Bronchial epithelial cell (primary cell): Measurements from ENCODE around the gene MORN2. TPM values are rescaled to one million over a fixed set of nuclear protein-coding genes. Genes with fewer than 3 reads are reported as not detected.

ENCODE experiments used
- DNase-seq: peaks from one replicate; pipeline ENCODE4 v3.0.0-alpha.2; 2010; ENCODE audit warnings: low read depth
- FAIRE-seq: peaks from 2 replicates; lab custom pipeline; 2011; peaks lifted over from hg19 to GRCh38; lab: Jason Lieb, UNC
- H3K27me3 ChIP-seq: 2 replicates; pipeline ENCODE4 v1.5.1; 2011; ENCODE audit warnings: low read length; ENCODE audit not compliant: control insufficient read depth, insufficient read depth
- H3K36me3 ChIP-seq: 2 replicates; pipeline ENCODE4 v1.5.1; 2011; ENCODE audit warnings: low read length; ENCODE audit not compliant: control insufficient read depth, insufficient read depth
- H3K4me3 ChIP-seq: 2 replicates; pipeline ENCODE4 v1.5.1; 2011; ENCODE audit warnings: mild to moderate bottlenecking, low read depth, low read length, control low read depth
- total RNA-seq: library from RNA; depleted of rRNA; stranded (reverse); fragments of >200 nt; gene quantifications from 2 replicates; pipeline ENCODE4 v1.2.1, GENCODE V29; 2014
- TF ChIP-seq, protein P1 (sequence below): IDR thresholded peaks from 2 replicates; pipeline ENCODE4 v1.5.1; 2011; ENCODE audit warnings: mild to moderate bottlenecking, moderate library complexity, low read length, control low read depth, inconsistent platforms; ENCODE audit not compliant: insufficient read depth, severe bottlenecking

Gene MORN2
- total RNA-seq, 1 donor from 2014 or later: 3.9 TPM

DNA sequence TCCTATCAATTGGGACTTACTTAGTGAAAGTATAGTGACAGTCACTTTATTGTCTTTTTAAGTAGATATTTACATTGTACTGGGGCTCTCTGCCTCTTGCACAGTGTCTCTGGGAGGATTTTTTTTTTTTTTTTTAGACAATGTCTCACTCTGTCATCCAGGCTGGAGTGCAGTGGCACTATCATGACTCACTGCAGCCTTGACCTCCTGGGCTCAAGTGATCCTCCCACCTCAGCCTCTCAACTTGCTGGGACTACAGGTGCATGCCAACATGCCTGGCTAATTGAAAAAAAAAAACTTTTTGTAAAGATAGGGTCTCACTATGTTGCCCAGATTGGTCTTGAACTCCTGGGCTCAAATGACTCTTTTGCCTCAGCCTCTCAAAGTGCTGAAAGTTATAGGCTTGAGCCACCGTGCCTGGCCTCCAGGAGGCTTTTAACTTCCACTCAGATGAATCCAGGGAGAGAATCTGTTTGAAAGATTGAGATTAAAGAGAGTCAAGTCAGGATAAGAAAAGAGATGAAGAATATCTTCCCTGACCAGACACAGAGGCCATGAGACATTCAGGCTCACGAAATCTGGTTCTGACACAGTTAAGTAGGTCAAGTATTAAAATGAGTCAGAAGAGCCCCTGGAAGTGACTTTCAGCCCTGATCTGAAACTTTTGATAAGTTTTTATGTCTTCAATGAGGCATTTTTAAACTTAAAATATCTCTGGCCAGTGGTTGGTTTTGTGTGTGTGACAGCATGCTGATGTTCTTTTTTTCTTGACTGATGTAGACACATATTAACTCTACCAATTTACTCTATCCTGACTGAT lies 32.2 kb downstream of the MORN2 start:
- no peaks in the 10 kb centered on the region for H3K27me3 ChIP-seq
- TF ChIP-seq, protein P1, sequence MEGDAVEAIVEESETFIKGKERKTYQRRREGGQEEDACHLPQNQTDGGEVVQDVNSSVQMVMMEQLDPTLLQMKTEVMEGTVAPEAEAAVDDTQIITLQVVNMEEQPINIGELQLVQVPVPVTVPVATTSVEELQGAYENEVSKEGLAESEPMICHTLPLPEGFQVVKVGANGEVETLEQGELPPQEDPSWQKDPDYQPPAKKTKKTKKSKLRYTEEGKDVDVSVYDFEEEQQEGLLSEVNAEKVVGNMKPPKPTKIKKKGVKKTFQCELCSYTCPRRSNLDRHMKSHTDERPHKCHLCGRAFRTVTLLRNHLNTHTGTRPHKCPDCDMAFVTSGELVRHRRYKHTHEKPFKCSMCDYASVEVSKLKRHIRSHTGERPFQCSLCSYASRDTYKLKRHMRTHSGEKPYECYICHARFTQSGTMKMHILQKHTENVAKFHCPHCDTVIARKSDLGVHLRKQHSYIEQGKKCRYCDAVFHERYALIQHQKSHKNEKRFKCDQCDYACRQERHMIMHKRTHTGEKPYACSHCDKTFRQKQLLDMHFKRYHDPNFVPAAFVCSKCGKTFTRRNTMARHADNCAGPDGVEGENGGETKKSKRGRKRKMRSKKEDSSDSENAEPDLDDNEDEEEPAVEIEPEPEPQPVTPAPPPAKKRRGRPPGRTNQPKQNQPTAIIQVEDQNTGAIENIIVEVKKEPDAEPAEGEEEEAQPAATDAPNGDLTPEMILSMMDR: no peak
- no peak overlapping the region for H3K4me3 ChIP-seq
- DNase-seq (peak; percentile 23), FAIRE-seq (no peak)
- no peaks in the 10 kb centered on the region for H3K36me3 ChIP-seq

DNA sequence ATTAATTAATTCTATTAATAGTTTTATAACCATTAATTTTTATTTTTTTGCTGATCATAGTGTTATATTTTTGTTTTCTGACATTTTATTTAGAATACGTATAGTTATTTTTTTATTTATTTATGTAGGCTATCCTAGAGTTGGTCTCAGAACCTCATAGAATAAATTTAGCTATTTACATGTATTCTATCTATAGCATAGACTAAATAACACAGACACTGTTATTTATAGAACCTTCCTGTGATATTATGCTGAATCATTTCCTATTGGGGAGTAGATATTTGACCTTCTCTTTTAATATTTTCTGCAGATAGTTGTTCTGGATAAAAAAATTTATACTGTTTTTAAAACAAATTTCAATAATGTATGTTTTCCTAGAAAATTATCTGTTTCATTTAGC lies 34.1 kb downstream of the MORN2 start:
- peak; percentile 23 for DNase-seq
- Histone ChIP-seq H3K36me3 (no peaks in the 10 kb centered on the region), H3K4me3 (no peak overlapping the region), H3K27me3 (no peaks in the 10 kb centered on the region)
- FAIRE-seq: no peak
- TF ChIP-seq, protein P1: no peak

DNA sequence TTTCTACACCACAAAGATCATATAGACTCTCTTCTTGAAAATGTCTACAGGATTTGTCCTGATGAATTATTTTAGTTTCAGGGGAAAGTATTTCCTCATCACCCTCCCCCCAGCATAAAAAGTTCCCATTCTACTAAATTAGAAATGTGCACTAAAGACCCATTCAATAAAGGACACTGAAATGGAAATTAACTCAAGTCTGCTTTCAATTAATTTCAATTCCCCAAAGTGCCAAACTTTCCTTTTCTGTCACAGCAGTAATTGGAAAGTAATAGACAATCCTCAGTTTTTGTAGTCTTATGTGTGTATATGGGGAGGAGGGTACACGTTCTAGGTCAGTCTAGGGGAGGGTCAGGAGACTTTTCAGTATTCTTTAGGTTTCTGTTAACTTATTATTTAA lies 35.4 kb downstream of the MORN2 start:
- no peaks in the 10 kb centered on the region for H3K36me3 ChIP-seq

DNA sequence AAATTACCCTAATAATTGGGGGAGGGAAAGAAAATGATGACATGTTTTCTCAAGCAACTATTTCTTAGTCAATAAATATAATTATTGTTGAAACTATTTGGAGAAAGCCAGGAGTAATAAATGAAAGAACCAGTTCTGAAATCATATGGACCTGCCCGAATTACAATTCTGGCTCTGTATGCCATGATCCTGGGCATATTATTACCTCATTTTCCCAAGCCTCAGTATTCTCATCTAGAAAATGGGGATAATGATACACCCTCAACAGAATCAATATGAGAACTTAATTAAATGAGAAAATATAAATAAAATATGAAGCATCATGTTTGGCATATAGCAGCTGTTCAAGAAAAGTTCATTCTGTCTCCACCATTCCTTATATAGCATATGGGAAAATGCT lies 36.8 kb downstream of the MORN2 start:
- DNase-seq (no peak), FAIRE-seq (no peak)
- TF ChIP-seq, protein P1: no peak
- Histone ChIP-seq H3K36me3 (no peaks in the 10 kb centered on the region), H3K4me3 (no peak overlapping the region), H3K27me3 (no peaks in the 10 kb centered on the region)

More for the DNA sequence above, 35.4 kb downstream of the MORN2 start:
- TF ChIP-seq, protein P1: no peak
- FAIRE-seq: no peak
- no peak for DNase-seq
- H3K4me3 ChIP-seq: no peak overlapping the region
- H3K27me3 ChIP-seq: no peaks in the 10 kb centered on the region

DNA sequence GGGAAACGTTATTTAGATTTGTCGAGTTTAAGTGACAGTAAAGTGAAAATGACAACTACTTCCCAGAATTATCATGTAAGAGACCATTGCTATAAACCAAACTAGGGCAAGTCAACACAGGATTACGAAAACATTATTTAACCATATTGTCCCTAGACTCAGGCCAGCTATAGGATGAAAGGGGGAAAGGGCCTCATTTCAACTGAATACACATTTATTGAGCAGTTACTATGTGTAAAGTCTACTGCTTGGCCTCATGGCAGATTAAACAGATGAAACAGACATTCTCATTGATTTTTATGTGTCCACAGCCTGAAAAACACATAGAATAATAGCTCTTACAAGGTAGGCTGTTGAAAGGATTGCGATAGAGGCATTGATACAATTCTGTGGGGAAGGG lies 46.6 kb downstream of the MORN2 start:
- TF ChIP-seq, protein P1: no peak
- DNase-seq (no peak), FAIRE-seq (no peak)
- Histone ChIP-seq H3K27me3 (no peaks in the 10 kb centered on the region), H3K4me3 (no peak overlapping the region), H3K36me3 (no peaks in the 10 kb centered on the region)
